Ovary (tissue), 9 donors: ENCODE results near the gene PHF2. TPM values are rescaled to one million over a fixed set of nuclear protein-coding genes. Genes with fewer than 3 reads are reported as not detected.

ENCODE experiments used
- DNase-seq, 5 donors: peaks; one replicate each; pipeline ENCODE4 v3.0.0-alpha.2; 2019 to 2020
- H3K27ac ChIP-seq, 2 donors: fragments of 200-600 bp; one replicate each; pipeline versions ENCODE4 v1.5.1 to v1.8.0; 2019 to 2022
- H3K27me3 ChIP-seq: fragments of 200-600 bp; one replicate; pipeline ENCODE4 v1.8.0; 2022
- H3K36me3 ChIP-seq: fragments of 200-600 bp; sonication (generic); one replicate; pipeline ENCODE4 v1.5.1; 2019
- H3K4me1 ChIP-seq: one replicate; pipeline ENCODE4 v1.8.1; 2013; ENCODE audit warnings: mild to moderate bottlenecking, moderate library complexity; ENCODE audit not compliant: insufficient read depth
- H3K4me3 ChIP-seq: fragments of 200-600 bp; sonication (generic); one replicate; pipeline ENCODE4 v1.5.1; 2017
- H3K9me3 ChIP-seq, 2 donors: fragments of 200-600 bp in 1 of 2; sonication (generic) in 1 of 2; one replicate each; pipeline versions ENCODE4 v1.5.1 to v1.8.1; 2013 to 2019; ENCODE audit warnings: mild to moderate bottlenecking in 1 of 2, moderate library complexity in 1 of 2
- EP300 ChIP-seq: sonication (generic); formaldehyde crosslinking; IDR thresholded peaks from one replicate; pipeline ENCODE4 v1.6.1; 2017; ENCODE audit warnings: antibody characterized with exemption
- POLR2A ChIP-seq: fragments of 450-650 bp; IDR thresholded peaks from one replicate; pipeline ENCODE4 v1.6.1; 2017; ENCODE audit warnings: antibody characterized with exemption, mild to moderate bottlenecking, moderate library complexity
- WGBS, 3 donors: extraction: QIAGEN DNeasy Blood & Tissue Kit in 1 of 3; methylation state at CpG; one replicate each; pipeline versions ENCODE4 v1.1.5 to v1.1.7; 2013 to 2017; 5-methylcytosine and 5-hydroxymethylcytosine counted together
- intact Hi-C, 4 donors: fragments of 100-400 bp; cut with DNase I; formaldehyde crosslinking; loops; one replicate each; pipeline versions ENCODE4 v1.11.0 to v1.15.1; 2022 to 2023
- polyA plus RNA-seq, 2 donors: library from polyadenylated mRNA; stranded (reverse); fragments of 200-250 nt in 1 of 2; fragments of 350-450 nt in 1 of 2; fragmentation: Illumina TruSeq in 1 of 2; extraction: RNeasy Lipid Tissue Mini Kit (QIAGEN cat#74804) in 1 of 2; gene quantifications; one replicate each; pipeline ENCODE4 v1.2.3, GENCODE V29; 2013 to 2014
- total RNA-seq, 7 donors: library from RNA; depleted of rRNA in 2 of 7; stranded (reverse); fragments of >200 nt in 2 of 7; fragmentation: NEBNext Ultra II Directional in 3 of 7; extraction: Animal tissue kit (Norgen Biotek cat#: 25700) in 3 of 7; gene quantifications; one replicate each; pipeline versions ENCODE4 v1.1.0 to v1.2.4, GENCODE V29; 2016 to 2023
- TF ChIP-seq, protein P1 (sequence below), 3 donors: fragments of 450-650 bp in 2 of 3; fragments of 200-600 bp in 1 of 3; IDR thresholded peaks; one replicate each; pipeline versions ENCODE4 v1.5.1 to v1.8.0; 2016 to 2022; ENCODE audit warnings: antibody characterized with exemption in 3 of 3, mild to moderate bottlenecking in 1 of 3
- donor health status: DM: no; HTN: no; CAD: no; lungs with moderate emphysema.
- donor health status: DM: no; HTN: no; CAD: no.
- donor health status: Bipolar disorder and iron deficiency.
- donor health status: DM: yes; HTN: yes; CAD: no.
- donor health status: DM: no; HTN: no; CAD: no.
- donor health status: DM: yes; HTN: yes; CAD: no.

The PHF2 gene
- total and polyA plus RNA-seq, 9 donors: 20.3 to 50.1 (median 39.7) TPM

DNA sequence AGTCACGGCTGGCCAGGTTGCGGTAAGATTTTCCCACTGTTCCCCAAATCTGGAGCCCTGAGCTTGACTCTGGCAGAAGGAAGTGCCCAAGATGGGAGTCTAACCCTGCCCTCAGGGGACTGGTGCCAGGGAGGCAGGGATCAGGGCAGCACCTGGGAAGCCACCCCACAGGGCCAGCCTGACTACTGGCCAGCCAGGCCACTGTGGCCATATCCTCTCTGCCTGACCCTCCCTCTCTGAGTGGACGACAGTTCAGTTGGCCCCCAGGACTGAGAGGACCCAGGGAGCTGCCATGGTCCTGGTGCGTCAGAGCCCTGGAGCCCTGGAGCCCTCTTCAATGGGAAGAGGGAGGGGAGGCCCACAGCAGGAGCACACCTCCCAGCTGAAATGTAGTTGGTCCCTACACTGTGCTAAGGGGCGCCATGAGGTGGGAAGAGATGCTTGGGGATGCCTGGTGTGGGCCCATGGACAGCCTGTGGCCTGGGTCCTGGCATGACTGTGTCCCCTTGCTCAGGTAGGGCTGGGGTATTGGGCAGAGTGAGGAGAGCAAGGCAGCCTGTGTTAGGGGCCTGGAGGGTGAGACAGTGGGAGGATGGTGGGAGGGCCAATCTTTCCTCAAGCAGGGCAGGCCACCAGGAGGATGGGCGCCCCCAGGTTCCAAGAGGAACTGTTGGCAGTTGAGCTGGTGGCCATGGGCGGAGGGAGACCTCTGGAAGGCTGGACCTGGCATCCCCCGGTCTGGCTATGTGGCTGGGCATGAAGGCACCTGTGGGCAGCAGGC lies 81.1 kb downstream of the PHF2 start:
- Histone ChIP-seq H3K27me3 (no peaks in the 10 kb centered on the region), H3K36me3 (no peaks in the 10 kb centered on the region), H3K27ac (no peak overlapping the region), H3K9me3 (no peaks in the 10 kb centered on the region), H3K4me3 (no peak overlapping the region), H3K4me1 (no peaks in the 10 kb centered on the region)
- peak in 2 of 5 donors; percentile 7 to 18 for DNase-seq
- intact Hi-C loops: no loop called here
- TF ChIP-seq POLR2A: no peak
- no peak for TF ChIP-seq EP300
- TF ChIP-seq, protein P1, sequence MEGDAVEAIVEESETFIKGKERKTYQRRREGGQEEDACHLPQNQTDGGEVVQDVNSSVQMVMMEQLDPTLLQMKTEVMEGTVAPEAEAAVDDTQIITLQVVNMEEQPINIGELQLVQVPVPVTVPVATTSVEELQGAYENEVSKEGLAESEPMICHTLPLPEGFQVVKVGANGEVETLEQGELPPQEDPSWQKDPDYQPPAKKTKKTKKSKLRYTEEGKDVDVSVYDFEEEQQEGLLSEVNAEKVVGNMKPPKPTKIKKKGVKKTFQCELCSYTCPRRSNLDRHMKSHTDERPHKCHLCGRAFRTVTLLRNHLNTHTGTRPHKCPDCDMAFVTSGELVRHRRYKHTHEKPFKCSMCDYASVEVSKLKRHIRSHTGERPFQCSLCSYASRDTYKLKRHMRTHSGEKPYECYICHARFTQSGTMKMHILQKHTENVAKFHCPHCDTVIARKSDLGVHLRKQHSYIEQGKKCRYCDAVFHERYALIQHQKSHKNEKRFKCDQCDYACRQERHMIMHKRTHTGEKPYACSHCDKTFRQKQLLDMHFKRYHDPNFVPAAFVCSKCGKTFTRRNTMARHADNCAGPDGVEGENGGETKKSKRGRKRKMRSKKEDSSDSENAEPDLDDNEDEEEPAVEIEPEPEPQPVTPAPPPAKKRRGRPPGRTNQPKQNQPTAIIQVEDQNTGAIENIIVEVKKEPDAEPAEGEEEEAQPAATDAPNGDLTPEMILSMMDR (IDR thresholded peaks at IDR 0.05): no peak
- 95 to 98% (median 97%) methylated on average over 8 of the region's 8 CpGs for WGBS, 3 donors

DNA sequence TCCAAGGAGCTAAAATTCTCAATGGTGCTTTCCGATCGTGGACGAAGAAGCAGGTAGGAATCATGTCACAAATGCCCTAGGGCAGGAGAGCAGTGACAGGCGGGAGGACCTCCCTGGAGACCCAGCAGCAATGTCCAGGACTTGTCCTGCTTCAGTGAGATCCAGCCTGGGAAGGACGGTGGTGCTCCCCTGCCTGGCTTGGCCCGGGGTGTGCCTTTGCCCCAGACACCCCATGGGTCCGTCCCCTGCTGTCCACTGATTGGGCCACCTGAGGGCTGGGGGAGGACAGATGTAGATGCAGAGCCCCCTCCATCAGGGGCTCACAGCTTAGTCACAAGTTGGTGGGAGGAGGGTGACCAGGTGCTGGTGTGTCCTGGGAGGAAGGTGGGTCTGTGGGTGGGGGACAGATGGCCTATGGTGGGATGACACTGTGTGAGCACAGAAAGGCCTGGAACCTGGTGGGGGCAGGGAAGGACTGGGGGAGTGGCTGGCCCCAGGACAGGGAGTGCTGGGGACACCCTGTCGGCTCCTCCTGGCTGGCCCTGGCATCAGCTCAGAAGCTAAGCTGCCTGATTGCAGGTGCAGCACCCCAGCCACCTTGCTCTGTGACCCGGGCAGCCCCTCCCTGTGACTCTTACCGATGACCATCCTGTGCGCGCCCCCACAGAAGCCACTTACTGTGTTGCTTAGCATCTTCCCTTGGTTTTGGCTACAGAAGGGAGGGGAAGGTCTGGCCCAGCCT lies 82.0 kb downstream of the PHF2 start:
- H3K9me3 ChIP-seq: no peaks in the 10 kb centered on the region
- no peak for TF ChIP-seq EP300
- no peak for TF ChIP-seq POLR2A
- TF ChIP-seq, protein P1 (IDR thresholded peaks at IDR 0.05): no peak
- H3K4me1 ChIP-seq: no peaks in the 10 kb centered on the region
- 92 to 96% (median 95%) methylated on average over 9 to 12 of the region's 12 CpGs for WGBS, 3 donors
- no peak overlapping the region for H3K27ac ChIP-seq
- H3K27me3 ChIP-seq: no peaks in the 10 kb centered on the region
- no peaks in the 10 kb centered on the region for H3K36me3 ChIP-seq
- intact Hi-C loops: no loop called here
- H3K4me3 ChIP-seq: no peak overlapping the region
- peak in 2 of 5 donors; percentile 16 to 19 for DNase-seq

DNA sequence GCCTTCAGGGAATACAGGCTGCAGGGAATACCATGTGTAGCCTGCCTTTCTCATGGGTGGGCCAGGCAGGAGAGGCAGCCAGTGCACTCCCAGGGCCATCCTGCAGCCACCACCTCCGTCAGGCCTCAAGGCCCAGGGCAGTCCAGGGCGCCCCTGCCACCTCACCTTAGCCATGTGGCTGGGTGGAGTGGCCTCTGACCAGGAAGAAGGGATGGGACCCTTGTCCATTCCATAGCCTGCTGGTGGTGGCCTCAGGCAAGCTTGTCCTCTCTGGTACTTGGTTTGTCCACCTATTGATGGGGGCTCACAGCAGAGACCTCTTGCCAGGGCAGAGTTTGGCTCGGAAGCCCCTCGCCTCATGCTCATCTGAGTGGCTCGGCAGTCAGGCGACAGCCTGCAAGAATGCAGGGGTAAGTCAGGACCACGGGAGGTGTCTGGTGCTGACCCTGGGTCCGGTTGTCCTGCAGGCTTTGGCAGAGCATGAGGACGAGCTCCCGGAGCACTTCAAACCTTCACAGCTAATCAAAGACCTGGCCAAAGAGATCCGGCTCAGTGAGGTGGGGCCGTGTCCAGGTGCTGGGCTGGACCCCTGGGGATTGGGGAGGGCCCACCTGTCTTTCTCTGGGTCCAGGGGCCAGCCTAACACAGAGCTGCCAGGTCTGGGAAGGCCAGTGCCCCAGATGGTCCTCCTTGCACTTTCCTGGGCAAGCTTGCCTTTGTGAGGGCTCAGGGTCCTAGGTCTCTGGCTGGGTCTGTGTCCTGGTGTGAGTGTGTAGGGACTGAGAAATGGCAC lies 82.9 kb downstream of the PHF2 start:
- H3K36me3 ChIP-seq: no peaks in the 10 kb centered on the region
- H3K4me3 ChIP-seq: no peak overlapping the region
- H3K4me1 ChIP-seq: no peaks in the 10 kb centered on the region
- H3K27ac ChIP-seq: no peak overlapping the region
- no peak for TF ChIP-seq POLR2A
- TF ChIP-seq EP300: no peak
- intact Hi-C loops: no loop called here
- 97 to 98% (median 97%) methylated on average over 12 of the region's 12 CpGs for WGBS, 3 donors
- no peaks in the 10 kb centered on the region for H3K9me3 ChIP-seq
- H3K27me3 ChIP-seq: no peaks in the 10 kb centered on the region
- DNase-seq: peak in 2 of 5 donors; percentile 13 to 16

DNA sequence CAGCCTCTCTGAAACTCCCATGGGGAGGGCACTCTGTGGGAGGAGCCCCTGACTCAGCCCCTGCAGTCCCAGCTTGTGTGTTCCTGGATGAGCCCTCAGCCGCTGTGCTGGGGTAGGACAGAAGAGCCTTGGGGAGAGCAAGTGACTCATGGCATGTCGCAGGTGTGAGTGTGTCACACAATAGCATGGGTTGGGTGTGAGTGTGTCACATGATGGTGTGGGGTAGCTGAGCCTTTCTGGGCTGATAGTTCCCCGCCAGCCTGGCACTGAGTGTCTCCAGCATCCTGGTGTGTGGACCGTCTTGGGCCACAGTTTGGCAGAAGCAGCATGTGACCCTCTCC lies 83.4 kb downstream of the PHF2 start:
- H3K27ac ChIP-seq: no peak overlapping the region
- H3K9me3 ChIP-seq: no peaks in the 10 kb centered on the region
- no peaks in the 10 kb centered on the region for H3K27me3 ChIP-seq
- no peaks in the 10 kb centered on the region for H3K4me1 ChIP-seq
- intact Hi-C loops: loop anchor here in 1 of 4 donors (10.0 kb wide), 1 partner anchor 545 kb away; no protein-coding TSS in a partner anchor
- no peaks in the 10 kb centered on the region for H3K36me3 ChIP-seq
- DNase-seq: peak in 2 of 5 donors; percentile 6 to 19
- TF ChIP-seq, protein P1 (IDR thresholded peaks at IDR 0.05): no peak
- TF ChIP-seq POLR2A (no peak), EP300 (no peak)
- no peak overlapping the region for H3K4me3 ChIP-seq
- WGBS, 3 donors: 96 to 98% (median 98%) methylated on average over 4 of the region's 4 CpGs
